Measurements from ENCODE around the gene EMX2.

Gene EMX2

DNA sequence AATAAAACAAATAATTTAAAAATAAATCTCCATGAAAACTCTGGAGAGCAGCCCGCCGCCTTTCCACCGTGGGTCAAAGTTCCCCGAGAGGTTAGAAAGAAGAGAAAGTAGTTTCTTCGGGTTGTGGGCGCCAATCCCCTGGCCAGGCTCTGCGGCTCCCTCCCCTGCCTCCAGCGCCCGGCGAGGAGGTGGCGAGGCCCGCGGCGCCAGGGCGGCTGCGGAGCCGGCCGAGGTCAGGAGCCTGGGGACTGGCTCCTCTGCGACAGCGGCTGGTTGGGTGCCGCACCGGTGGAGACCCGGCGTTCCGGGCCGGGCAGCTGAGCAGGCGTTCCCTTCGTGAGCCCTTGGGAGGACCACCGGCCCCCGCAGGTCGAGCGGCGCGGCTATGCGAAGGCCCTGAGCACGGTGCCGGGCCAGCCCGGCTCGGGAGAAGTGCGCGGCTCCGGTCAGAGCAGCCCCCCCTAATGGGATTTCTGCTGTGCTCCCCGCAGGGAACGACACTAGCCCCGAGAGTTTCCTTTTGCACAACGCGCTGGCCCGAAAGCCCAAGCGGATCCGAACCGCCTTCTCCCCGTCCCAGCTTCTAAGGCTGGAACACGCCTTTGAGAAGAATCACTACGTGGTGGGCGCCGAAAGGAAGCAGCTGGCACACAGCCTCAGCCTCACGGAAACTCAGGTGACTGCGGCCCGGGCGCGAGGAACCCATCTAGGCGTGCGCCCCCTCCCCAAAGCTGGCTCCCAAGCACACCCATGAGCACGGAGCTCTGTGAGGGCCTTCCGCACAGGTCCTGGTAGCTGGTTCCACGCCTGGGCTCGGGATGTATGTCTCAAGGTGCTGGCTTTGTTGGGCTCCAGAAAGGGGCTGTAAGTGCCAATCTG lies 2.8 kb downstream of the EMX2 start:
- peak; percentile 21 for DNase-seq

GRCh38 chr10:117546020-117546580 lies 3.6 kb downstream of the EMX2 start:
- DNase-seq = no peak

GRCh38 chr10:117546581-117547015 lies 4.1 kb downstream of the EMX2 start:
- no peak for DNase-seq

DNA sequence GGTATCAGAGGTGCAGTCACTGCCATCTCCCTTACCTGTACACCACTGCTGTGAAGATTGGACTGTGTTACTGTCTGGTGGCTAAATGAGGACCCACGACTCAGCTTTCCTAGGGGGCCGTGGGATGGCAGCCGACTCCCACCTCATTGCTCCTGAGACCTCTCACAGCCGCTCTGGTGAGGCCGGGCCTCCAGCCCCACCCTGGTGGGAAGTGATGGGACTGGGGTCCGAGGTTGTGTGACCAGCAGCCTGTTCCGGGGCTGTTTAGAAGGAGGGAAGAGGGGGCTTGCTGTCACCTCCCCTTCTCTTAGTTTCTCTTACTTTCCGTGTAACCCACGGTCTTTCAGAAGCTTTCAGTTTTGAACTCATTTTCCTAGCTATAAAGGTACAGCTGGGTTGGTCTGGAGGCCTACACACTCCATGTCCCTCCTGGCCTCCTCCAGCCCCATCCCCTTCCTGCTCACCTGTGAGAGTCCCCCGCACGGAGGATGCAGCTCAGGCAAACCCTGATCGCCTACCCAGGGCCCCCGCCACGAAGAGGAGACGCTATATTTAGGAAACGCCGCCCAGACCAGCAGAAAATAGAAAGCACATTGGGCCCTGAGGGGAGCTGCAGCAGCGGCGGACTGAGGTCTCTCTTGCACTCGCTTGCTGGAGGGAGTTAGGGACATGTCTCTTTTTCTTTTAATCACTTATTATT lies 4.6 kb downstream of the EMX2 start:
- DNase-seq = peak; percentile 20

DNA sequence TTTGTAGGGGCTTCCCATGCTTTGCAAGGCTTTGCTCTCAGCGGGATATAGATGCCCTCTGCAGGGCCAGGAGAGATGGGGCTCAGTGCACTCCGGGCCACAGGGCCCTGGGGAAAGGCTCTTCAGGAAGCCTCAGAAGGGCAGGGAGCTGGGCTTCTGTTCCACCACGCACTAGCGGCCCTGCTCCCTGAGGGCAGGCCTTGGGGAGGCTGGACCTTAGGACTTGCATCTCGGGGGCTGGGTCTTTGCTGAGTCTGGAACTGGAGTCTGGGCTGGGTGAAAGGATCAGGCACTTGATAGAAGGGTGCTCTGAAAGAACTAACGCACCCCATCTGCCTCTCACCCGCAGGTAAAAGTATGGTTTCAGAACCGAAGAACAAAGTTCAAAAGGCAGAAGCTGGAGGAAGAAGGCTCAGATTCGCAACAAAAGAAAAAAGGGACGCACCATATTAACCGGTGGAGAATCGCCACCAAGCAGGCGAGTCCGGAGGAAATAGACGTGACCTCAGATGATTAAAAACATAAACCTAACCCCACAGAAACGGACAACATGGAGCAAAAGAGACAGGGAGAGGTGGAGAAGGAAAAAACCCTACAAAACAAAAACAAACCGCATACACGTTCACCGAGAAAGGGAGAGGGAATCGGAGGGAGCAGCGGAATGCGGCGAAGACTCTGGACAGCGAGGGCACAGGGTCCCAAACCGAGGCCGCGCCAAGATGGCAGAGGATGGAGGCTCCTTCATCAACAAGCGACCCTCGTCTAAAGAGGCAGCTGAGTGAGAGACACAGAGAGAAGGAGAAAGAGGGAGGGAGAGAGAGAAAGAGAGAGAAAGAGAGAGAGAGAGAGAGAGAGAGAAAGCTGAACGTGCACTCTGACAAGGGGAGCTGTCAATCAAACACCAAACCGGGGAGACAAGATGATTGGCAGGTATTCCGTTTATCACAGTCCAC lies 5.4 kb downstream of the EMX2 start:
- DNase-seq = no peak

- DNase-seq = no peak
Measured at GRCh38 chr10:117549100-117549585, 6.6 kb downstream of the EMX2 start.

DNA sequence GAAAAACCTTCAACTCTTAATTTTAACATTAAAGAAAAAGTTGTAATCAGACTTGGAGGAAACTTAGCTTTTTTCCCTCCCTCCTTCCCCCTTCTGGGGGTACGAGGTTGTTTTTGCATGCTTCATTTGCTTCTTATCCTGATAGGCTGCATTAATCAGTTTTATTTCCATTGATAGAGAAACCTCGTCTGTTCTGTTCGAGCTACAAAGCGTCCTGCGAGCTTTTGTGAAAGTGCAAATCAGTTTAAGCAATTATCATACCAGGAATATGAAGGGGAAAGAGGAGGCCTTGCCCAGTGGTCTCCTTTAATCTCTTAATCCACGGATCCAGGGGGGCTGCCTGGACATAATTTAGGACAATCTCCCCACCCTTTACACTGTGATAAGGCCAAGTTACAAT lies 7.5 kb downstream of the EMX2 start:
- no peak for DNase-seq

DNA sequence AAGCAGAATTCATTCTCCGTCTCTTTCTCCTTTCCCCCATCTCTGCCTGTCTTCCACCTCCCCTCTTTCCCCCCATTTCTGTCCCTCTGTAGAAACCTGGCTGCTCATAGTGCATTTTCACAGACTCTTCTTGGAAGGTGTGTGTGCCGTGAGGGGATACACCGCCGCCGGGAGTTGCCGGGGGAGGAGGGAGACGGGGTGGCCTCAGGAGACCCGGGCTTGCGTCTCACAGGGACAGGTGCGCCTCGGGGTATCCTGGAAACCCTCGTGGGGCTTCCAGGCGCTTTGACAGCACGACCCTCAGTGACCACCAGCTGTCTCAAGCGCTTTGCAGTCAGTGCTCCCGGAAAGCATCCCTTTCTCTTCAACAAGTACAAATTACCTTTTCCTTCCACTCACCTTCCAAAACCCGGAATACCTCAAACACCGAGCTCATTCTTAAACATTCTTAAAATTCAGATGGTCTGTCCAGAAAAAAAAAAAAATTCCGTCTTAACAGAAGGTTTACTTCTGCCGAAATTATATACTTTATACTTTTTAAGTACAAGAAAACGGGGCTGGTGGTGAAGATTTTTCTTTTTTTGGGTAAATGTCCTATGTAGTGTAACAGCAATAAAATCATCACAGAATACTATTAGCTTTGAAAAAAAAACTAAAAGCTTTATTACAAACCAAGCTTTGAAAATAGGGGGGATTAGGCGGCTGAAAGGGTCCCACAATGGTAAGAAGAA lies 8.2 kb downstream of the EMX2 start:
- DNase-seq = no peak

- DNase-seq = no peak
Measured at GRCh38 chr10:117551330-117552155, 9.0 kb downstream of the EMX2 start.

DNA sequence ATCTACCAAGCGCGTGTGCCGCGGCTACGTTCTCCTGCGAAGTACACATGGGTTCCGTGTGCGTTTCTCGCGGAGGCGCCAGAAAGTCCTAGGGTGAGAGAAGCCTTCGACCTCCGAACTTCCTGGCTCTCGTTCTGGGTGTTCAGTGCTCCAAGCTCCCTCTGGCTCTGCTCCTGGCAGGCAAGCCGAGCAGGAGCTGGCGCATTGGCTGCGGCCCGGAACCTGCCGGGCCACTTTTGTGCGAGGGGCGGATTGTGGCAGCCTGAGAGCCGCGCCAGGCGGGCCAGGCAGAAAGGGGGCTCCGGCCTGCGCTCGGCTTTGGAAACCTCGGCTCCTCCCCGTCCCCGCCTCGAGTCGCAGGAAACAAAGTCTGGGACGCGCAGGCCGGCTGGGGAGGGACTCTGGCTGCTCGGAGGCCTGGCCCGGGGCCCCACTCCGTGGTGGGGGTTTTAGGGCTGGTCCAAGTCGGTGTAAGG lies 9.6 kb downstream of the EMX2 start:
- peak; percentile 37 for DNase-seq

DNA sequence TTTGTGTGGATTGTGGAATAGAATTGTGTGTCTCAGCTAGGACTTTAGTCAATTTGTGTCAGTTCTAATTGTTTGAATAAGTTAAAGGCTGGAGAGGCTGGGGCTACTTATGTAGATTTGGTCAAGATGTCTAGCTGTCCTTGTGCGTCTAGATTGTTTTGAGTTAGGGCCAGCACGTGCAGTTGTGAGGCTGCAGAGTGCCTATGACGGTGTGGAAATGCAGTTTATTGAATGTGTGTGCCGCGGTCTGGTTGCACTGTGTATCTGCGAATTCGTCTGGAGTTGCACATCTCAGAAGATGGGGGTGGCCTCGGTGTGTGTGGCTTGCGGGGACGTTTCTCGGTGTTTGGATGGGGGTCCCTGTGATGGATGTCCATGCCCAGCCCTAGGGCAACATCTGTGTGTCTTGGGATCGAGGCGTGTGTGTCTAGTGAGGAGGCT lies 10.2 kb downstream of the EMX2 start:
- peak; percentile 19 for DNase-seq

DNA sequence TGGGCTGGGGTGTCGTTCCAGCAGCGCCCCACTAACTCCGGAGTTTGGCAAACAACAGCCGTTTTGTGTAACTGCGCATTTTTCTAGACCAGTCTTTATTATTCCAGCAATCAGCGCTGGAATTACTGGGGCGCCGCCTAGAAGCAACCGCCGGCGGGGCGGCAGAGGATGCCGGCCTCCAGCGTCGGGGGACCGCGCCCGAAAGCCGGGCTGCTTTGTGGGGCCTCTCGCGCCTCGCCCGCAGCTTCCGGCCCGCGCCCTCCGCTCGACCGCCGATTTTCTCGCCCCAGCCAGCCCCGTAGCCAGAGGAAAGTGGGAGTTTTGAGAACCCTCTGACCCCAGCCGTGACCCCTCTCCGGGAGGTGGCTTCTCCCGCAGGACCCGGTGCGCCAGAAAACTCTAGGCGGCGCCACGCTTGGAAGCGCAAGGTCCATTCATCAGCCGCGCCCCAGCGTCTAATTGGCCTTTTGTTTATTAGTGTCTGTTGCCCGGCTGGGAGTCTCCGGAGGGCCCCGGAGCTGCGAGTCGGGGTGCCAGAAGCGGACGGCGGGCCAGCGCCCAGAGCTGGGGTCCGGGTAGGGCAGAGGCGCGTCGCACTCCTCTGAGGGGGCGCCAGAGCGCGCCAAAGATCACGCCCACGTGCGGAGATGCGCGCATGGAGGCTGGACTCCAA lies 10.7 kb downstream of the EMX2 start:
- peak; percentile 47 for DNase-seq

GRCh38 chr10:117553815-117554172 lies 11.2 kb downstream of the EMX2 start:
- no peak for DNase-seq

DNA sequence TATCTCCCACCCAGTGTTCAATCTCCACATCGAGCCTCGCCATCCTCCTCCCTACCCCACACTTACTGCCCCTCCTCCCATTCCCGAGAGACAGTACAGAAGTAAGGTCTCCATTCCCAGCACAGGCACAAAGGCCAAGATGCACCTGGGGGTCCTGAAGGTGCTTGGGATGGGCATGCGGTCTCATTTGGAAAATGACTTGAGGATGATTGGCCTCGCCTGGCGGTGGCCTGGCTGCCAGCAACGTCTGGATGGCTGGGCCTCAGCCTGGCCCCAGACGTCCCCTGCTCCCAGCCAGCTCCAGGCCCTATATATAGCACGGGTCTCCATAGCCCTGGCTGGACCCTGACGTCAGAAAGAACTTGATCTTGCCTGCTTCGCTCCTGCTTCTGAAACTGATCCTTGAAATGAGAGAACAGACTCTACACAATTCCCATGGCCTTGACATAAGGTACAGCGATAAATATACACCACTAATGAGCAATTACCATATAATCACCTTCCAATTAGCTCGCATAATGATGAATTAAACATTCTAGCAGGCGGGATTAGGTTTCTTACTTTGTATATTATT lies 11.8 kb downstream of the EMX2 start:
- DNase-seq = peak; percentile 43

DNA sequence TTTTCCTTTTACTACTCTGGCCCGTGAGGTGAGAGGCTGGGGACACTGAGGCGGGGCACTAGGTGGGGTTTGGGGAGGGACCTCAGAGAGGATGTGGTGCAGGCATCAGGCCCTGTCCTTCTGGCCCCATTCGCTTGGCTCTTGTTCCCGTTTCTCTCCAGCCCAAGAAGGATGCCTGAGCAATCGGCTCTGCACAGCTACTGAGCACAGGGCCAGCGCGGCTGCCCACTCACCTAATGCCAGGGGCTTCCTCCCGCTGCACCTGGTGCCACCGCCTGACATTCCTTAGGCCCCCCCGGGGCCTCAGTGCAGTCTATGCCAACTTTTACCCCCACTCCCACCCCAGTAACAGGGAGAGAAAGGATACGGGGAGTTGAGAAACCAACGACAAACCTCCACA lies 12.5 kb downstream of the EMX2 start:
- DNase-seq = no peak

DNA sequence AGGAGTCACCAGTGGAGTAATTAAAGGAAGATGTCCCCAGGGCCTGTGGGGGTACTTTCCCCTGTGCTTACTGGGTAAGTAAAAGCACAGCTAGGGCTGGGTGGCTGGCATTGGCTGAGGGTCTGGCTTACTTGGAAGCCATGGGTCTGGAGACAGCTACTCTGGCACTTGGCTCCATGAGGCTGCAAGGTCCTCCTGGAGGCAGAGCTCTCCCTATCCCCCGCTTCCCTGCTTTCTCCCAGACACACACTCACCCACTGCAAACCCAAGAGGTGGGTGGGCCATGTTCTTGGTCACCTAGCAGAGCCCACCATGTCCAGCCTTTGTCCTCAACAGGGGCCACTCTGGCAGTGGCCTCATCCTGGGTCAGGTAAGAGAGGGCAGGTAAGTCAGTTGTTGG lies 13.3 kb downstream of the EMX2 start:
- DNase-seq = no peak

- DNase-seq = no peak
Measured at GRCh38 chr10:117556356-117556755, 13.8 kb downstream of the EMX2 start.

- DNase-seq = no peak
Measured at GRCh38 chr10:117559712-117560111, 17.2 kb downstream of the EMX2 start.

GRCh38 chr10:117560942-117561341 lies 18.4 kb downstream of the EMX2 start:
- no peak for DNase-seq

DNA sequence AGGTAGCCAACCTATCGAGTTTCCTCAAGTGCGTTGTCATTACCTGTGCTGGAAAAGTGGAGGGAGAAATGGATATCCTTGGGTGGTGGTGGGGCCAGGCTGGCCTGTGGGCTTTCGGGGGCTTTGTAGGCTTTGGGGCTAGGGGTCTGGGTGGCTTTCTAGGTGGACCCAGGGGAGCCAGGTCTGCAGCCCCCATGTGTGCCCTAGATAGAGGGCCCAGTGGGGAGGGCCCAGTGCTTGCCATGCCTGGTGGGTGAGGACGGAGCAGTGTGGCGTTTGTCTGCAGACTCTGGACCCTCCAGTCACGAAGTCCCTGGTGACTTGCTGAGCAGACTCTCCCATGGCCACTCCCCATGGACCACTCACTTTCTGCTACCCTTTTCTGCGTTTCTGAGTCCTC lies 19.7 kb downstream of the EMX2 start:
- DNase-seq = no peak
